Memory B cell (primary cell): ENCODE measurements around the gene ZFPM1.
"Not testable (repeated sequence)": the region's sequence is repeated elsewhere in the genome, so short reads cannot be mapped to it uniquely, and the experiment has no call there.

ENCODE experiments used
- ATAC-seq: fragments of 150-1000 bp; cut with Tn5 transposase; 2 replicates; pipeline ENCODE4 v1.10.0; 2021; ENCODE audit warnings: low read depth, mild to moderate bottlenecking, moderate library complexity
- DNase-seq, 2 donors: peaks; one replicate each; pipeline ENCODE4 v3.0.0; 2022; ENCODE audit warnings: low spot score in 2 of 2
- H3K27ac Mint-ChIP-seq: one replicate; pipeline ENCODE4 v1.8.0; 2022; ENCODE audit warnings: mild to moderate bottlenecking, moderate library complexity, mixed read lengths
- H3K27me3 Mint-ChIP-seq: one replicate; pipeline ENCODE4 v1.8.0; 2022; ENCODE audit warnings: mixed read lengths
- H3K36me3 Mint-ChIP-seq: one replicate; pipeline ENCODE4 v1.8.0; 2022; ENCODE audit warnings: mild to moderate bottlenecking, mixed read lengths
- H3K4me1 Mint-ChIP-seq: one replicate; pipeline ENCODE4 v1.8.0; 2022; ENCODE audit warnings: mixed read lengths
- H3K4me3 Mint-ChIP-seq: one replicate; pipeline ENCODE4 v1.8.0; 2022; ENCODE audit warnings: mild to moderate bottlenecking, moderate library complexity, mixed read lengths
- H3K9me3 Mint-ChIP-seq: one replicate; pipeline ENCODE4 v1.8.0; 2022; ENCODE audit warnings: mixed read lengths

The ZFPM1 gene

DNA sequence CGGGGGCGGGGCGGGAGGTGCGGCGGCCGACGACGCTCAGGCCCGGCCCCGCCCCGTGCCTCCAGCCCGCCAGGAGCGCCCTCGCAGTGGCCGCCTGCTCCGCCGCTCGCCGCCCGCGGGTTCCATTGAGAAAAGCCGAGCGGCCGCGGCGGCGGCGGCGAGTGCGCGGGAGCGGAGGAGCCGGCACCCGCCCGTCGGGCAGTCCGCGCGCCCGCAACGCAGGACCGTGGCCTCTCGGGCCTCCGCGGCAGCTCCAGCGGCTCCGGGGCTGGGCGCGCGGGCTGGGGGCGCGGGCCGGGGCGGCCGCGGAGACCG is at the start of gene ZFPM1:
TSS of gene ZFPM1 (plus strand) at position 64 of the 315 bp plus-strand sequence. CDS start 359 bp downstream, outside the sequence.
- H3K4me1 Mint-ChIP-seq = peaks cover 47% of the 10 kb centered on the region
- no peaks in the 10 kb centered on the region for H3K9me3 Mint-ChIP-seq
- peak within 1 kb of the TSS; percentile 94 for H3K4me3 Mint-ChIP-seq
- peak within 1 kb of the TSS; percentile 84 for H3K27ac Mint-ChIP-seq
- H3K36me3 Mint-ChIP-seq = no peaks in the 10 kb centered on the region
- no peak for ATAC-seq
- DNase-seq = no peak
- H3K27me3 Mint-ChIP-seq = no peaks in the 10 kb centered on the region

- no peak overlapping the region for H3K4me3 Mint-ChIP-seq
- peaks cover 6% of the 10 kb centered on the region for H3K4me1 Mint-ChIP-seq
- no peaks in the 10 kb centered on the region for H3K36me3 Mint-ChIP-seq
- ATAC-seq = no peak
- DNase-seq = no peak
- H3K27ac Mint-ChIP-seq = no peak overlapping the region
- peaks cover 6% of the 10 kb centered on the region for H3K9me3 Mint-ChIP-seq
- H3K27me3 Mint-ChIP-seq = peaks cover 19% of the 10 kb centered on the region
Observed at GRCh38 chr16:88403794-88404581, 49.1 kb upstream of the ZFPM1 start.

DNA sequence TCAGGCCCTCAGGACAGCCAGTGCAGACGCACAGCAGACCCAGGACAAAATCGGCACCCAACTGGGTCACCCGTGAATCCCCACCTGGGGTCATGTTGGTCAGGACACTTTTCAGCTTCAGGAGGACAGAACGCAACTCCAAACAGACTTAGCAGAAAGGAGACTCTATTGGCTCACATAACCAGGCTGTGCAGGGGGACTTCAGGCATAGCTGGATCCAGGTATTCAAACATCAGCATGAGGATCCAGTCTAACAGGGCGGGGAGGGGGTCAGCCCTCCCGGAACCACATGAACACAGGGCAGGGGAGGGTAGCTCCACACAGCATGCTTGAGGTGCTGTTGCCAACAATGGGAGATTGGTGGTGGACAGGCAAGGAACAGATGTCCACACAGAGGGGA is 48.3 kb upstream of the ZFPM1 start:
- peaks cover 18% of the 10 kb centered on the region for H3K27me3 Mint-ChIP-seq
- H3K36me3 Mint-ChIP-seq = no peaks in the 10 kb centered on the region
- DNase-seq (no peak), ATAC-seq (no peak)
- peaks cover 6% of the 10 kb centered on the region for H3K9me3 Mint-ChIP-seq
- H3K27ac Mint-ChIP-seq = peak overlapping the region; percentile 12
- no peak overlapping the region for H3K4me3 Mint-ChIP-seq
- peaks cover 6% of the 10 kb centered on the region for H3K4me1 Mint-ChIP-seq

DNA sequence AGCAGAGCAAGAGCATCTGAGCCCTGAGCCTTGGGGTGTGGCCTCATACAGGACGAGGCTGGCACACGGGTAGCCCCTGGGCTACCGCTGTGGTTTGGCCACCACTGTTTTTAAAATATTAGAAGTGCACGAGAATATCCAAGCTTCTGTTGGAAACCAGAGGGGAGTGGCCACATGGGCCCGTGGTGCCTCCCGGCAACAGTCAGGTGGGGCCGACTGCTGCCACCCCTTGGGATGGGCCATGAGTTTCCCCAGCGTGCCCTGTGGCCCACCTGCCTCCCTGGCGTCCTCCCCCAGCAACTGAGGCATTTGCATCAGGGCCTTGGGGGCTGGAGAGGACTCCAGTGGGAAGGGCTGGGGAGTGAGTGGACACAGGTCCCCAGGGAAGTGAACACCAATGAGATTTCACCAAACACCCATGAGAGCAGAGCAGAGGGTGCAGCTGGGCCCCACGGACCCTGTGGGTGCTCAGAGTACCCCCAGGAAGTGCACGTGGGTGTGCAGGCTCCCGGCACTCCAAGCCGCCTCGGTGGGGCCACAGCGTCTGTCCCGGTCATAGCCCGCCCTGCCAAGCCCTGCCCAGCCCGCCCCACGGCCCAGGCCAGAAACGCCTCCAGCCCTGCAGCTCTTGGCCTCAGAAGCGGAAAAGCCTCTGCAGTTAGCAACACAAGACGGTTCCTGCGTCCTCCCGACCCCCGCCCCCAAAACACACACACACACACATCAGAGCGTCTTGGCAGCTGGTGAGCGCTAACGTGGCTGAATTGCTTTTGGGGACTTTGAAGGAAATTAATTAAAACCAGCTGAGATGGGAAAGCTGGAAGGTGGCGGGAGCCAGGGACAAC is 47.6 kb upstream of the ZFPM1 start:
- ATAC-seq = no peak
- Mint-ChIP-seq H3K36me3 (no peaks in the 10 kb centered on the region), H3K4me1 (peaks cover 6% of the 10 kb centered on the region), H3K27me3 (peaks cover 17% of the 10 kb centered on the region), H3K9me3 (peaks cover 6% of the 10 kb centered on the region), H3K4me3 (no peak overlapping the region), H3K27ac (peak overlapping the region; percentile 12)
- no peak for DNase-seq

- Mint-ChIP-seq H3K27ac (no peak overlapping the region), H3K9me3 (peaks cover 6% of the 10 kb centered on the region), H3K27me3 (peaks cover 15% of the 10 kb centered on the region), H3K4me1 (peaks cover 6% of the 10 kb centered on the region), H3K36me3 (no peaks in the 10 kb centered on the region), H3K4me3 (no peak overlapping the region)
- DNase-seq (no peak), ATAC-seq (no peak)
Observed at GRCh38 chr16:88406096-88407041, 46.7 kb upstream of the ZFPM1 start.

DNA sequence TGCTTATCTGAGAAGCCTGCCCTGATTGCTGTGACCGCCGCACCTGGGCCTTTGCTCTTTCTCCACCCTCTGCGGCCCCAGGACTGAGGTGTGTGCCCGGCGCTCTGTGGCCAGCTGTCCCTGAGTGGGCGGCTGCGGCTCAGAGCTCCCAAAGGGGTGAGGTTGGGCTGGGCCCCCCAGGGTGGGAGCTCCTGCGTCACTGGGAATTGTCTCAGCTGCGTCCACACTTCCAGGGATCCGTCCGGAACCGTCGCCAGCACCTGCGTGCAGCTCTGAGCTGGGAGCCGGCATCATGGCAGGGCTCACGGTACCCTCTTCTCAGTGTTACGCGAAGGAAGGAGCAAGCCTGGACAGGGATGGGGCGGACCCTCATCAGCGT is 46.0 kb upstream of the ZFPM1 start:
- H3K4me3 Mint-ChIP-seq = no peak overlapping the region
- H3K9me3 Mint-ChIP-seq = no peaks in the 10 kb centered on the region
- peaks cover 6% of the 10 kb centered on the region for H3K4me1 Mint-ChIP-seq
- DNase-seq = no peak
- H3K27ac Mint-ChIP-seq = no peak overlapping the region
- H3K27me3 Mint-ChIP-seq = peaks cover 8% of the 10 kb centered on the region
- no peaks in the 10 kb centered on the region for H3K36me3 Mint-ChIP-seq
- ATAC-seq = no peak

GRCh38 chr16:88407807-88408206 is 45.3 kb upstream of the ZFPM1 start:
- no peak for ATAC-seq
- Mint-ChIP-seq H3K36me3 (no peaks in the 10 kb centered on the region), H3K9me3 (no peaks in the 10 kb centered on the region), H3K4me3 (no peak overlapping the region), H3K27ac (no peak overlapping the region), H3K4me1 (peaks cover 6% of the 10 kb centered on the region), H3K27me3 (peaks cover 12% of the 10 kb centered on the region)
- no peak for DNase-seq

- H3K36me3 Mint-ChIP-seq = no peaks in the 10 kb centered on the region
- no peak overlapping the region for H3K27ac Mint-ChIP-seq
- H3K9me3 Mint-ChIP-seq = no peaks in the 10 kb centered on the region
- no peak for ATAC-seq
- peaks cover 12% of the 10 kb centered on the region for H3K27me3 Mint-ChIP-seq
- peaks cover 6% of the 10 kb centered on the region for H3K4me1 Mint-ChIP-seq
- no peak for DNase-seq
- no peak overlapping the region for H3K4me3 Mint-ChIP-seq
Observed at GRCh38 chr16:88408561-88409142, 44.4 kb upstream of the ZFPM1 start.

GRCh38 chr16:88409296-88410065 is 43.6 kb upstream of the ZFPM1 start:
- Mint-ChIP-seq H3K27me3 (peaks cover 9% of the 10 kb centered on the region), H3K36me3 (no peaks in the 10 kb centered on the region), H3K9me3 (no peaks in the 10 kb centered on the region), H3K4me3 (no peak overlapping the region), H3K27ac (no peak overlapping the region), H3K4me1 (peaks cover 6% of the 10 kb centered on the region)
- ATAC-seq (no peak), DNase-seq (no peak)

- not testable (repeated sequence) for H3K36me3 Mint-ChIP-seq, H3K4me1 Mint-ChIP-seq, ATAC-seq, H3K27ac Mint-ChIP-seq, H3K4me3 Mint-ChIP-seq, DNase-seq, H3K9me3 Mint-ChIP-seq, H3K27me3 Mint-ChIP-seq
Observed at GRCh38 chr16:88410297-88410968, 42.6 kb upstream of the ZFPM1 start.

GRCh38 chr16:88411951-88412576 is 41.0 kb upstream of the ZFPM1 start:
- no peaks in the 10 kb centered on the region for H3K9me3 Mint-ChIP-seq
- no peaks in the 10 kb centered on the region for H3K36me3 Mint-ChIP-seq
- DNase-seq (no peak), ATAC-seq (no peak)
- H3K27ac Mint-ChIP-seq = no peak overlapping the region
- peaks cover 7% of the 10 kb centered on the region for H3K27me3 Mint-ChIP-seq
- H3K4me1 Mint-ChIP-seq = peaks cover 6% of the 10 kb centered on the region
- H3K4me3 Mint-ChIP-seq = no peak overlapping the region

DNA sequence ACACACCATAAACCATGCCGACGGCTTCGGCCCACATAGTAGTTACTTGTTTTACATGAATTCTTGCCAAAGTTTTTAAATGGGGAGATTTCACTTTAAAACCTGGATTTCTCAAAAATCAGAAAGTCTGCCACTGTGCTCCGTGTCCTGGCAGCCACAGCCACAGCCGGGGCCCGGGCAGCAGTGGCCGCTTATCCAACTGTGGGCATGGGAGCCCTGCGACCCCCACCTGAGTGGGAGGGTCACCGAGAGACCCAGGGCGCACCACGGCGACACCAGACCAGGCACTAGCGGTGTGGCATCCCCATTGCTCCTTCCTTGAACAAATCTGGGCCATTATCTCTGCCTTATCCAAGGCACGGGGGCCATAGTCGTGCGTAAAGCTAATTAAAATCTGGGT is 40.3 kb upstream of the ZFPM1 start:
- Mint-ChIP-seq H3K4me3 (no peak overlapping the region), H3K27ac (no peak overlapping the region), H3K27me3 (peaks cover 7% of the 10 kb centered on the region), H3K4me1 (peaks cover 3% of the 10 kb centered on the region), H3K36me3 (no peaks in the 10 kb centered on the region), H3K9me3 (no peaks in the 10 kb centered on the region)
- DNase-seq (no peak), ATAC-seq (no peak)
